Activated naive CD8-positive, alpha-beta T cell treated with anti-CD3 and anti-CD28 coated beads, Interleukin-2, amount 50 U/mL, for 24 hours (primary cell): ENCODE measurements around the gene KMT2C.
"Not testable (repeated sequence)": the region's sequence is repeated elsewhere in the genome, so short reads cannot be mapped to it uniquely, and the experiment has no call there.

ENCODE experiments used
- ATAC-seq: fragments of 150-1000 bp; cut with Tn5 transposase; one replicate; pipeline ENCODE4 v1.10.0; 2021
- DNase-seq: peaks from one replicate; pipeline ENCODE4 v3.0.0; 2021
- H3K27ac Mint-ChIP-seq: one replicate; pipeline ENCODE4 v1.8.0; 2021; ENCODE audit warnings: mild to moderate bottlenecking, mixed read lengths
- H3K27me3 Mint-ChIP-seq: one replicate; pipeline ENCODE4 v1.8.0; 2021; ENCODE audit warnings: mixed read lengths
- H3K36me3 Mint-ChIP-seq: one replicate; pipeline ENCODE4 v1.8.0; 2021; ENCODE audit warnings: low read depth, mixed read lengths
- H3K4me1 Mint-ChIP-seq: one replicate; pipeline ENCODE4 v1.8.0; 2021; ENCODE audit warnings: mixed read lengths
- H3K4me3 Mint-ChIP-seq: one replicate; pipeline ENCODE4 v1.8.0; 2021; ENCODE audit warnings: mild to moderate bottlenecking, moderate library complexity, mixed read lengths
- H3K9me3 Mint-ChIP-seq: one replicate; pipeline ENCODE4 v1.8.0; 2021; ENCODE audit warnings: mixed read lengths

KMT2C gene

DNA sequence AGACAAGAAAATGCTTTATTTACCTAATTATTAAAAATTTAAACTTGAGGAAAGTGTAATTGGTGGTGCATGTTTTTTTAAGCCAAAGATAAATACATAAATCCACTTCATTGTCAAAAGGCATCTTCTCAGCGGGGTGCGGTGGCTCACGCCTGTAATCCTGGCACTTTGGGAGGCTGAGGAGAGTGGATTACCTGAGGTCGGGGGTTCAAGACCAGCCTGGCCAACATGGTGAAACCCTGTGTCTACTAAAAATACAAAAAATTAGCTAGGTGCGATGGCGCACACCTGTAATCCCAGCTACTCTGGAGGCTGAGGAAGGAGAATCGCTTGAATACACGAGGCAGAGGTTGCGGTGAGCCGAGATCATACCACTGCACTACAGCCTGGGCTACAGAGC is 3.1 kb downstream of the KMT2C start:
- not testable (repeated sequence) for H3K9me3 Mint-ChIP-seq, ATAC-seq, H3K36me3 Mint-ChIP-seq, DNase-seq, H3K27me3 Mint-ChIP-seq, H3K27ac Mint-ChIP-seq
- H3K4me3 Mint-ChIP-seq = peak overlapping the region; percentile 94
- peaks cover 53% of the 10 kb centered on the region for H3K4me1 Mint-ChIP-seq

DNA sequence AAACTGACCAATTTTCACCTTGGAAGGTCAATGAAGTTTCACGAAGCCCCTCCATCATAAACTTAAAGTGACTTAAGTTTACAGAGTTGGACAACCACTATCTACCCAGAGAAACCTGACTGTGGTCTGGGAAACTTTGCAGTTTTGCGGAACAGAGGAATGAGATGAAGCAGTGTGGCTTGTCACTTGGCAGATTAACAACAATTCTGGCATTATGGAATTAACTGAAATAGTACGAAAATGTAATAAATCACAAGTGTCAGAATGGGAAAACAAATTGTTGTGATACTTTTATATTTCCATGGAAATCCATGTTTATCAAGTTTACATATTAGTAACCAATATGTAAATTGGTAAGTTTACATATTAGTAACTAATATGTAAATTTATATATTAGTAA is 4.9 kb downstream of the KMT2C start:
- no peak for ATAC-seq
- peaks cover 3% of the 10 kb centered on the region for H3K36me3 Mint-ChIP-seq

DNA sequence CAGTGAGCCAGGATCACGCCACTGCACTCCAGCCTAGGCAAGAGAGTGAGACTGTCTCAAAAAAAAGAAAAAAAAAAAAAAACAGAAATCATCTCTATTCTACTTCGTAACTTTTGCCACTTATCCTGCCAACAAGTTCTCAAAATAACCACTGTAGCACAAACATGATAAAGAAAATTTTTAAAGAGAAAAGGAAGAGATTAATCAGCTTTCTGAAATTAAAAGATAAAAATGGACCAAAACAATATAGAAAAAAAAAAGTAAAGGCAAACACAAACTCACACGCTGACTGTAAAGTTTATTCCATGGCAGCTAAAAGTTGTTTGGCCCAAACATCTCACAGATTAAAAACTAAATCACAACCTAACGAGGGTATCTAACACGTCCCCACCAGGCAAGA is 5.7 kb downstream of the KMT2C start:
- not testable (repeated sequence) for ATAC-seq, H3K36me3 Mint-ChIP-seq, H3K4me3 Mint-ChIP-seq, DNase-seq, H3K27ac Mint-ChIP-seq, H3K9me3 Mint-ChIP-seq, H3K27me3 Mint-ChIP-seq
- H3K4me1 Mint-ChIP-seq = peaks cover 66% of the 10 kb centered on the region

More for the DNA sequence above, 4.9 kb downstream of the KMT2C start:
- Mint-ChIP-seq H3K27ac (no peak overlapping the region), H3K4me3 (no peak overlapping the region), H3K27me3 (no peaks in the 10 kb centered on the region), H3K9me3 (no peaks in the 10 kb centered on the region), H3K4me1 (peaks cover 59% of the 10 kb centered on the region)
- no peak for DNase-seq

DNA sequence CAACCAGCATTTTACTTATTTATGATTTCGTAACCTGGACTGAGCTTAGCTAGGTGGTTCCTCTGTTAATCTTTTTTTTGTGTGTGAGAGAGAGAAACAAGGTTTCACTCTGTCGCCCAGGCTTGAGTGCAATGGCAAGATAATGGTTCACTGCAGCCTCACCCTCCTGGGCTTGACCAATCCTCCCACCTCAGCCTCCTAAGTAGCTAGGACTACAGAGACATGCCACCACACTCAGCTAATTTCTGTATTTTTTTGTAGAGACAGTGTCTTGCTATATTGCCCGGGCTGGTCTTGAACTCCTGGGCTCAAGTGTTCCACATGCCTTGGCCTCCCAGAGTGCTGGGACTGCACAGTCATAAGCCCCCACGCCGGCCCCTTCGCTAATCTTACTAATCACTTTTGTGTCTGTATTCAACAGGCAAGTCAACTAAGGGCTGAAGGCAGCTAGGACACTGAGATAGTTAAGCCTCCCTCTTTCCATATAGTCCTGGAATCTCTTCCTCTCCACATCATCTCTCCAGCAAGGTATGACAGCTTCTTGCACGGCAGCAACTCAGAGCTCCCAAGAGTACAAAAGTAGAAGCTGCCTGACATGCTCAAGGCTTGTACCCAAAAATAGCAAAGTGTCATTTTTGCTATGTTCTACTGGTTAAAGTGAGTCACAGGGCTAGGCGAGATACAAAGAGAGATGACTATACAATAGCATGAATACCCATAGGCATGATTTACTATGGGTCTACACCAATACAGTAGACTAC is 11.3 kb downstream of the KMT2C start:
- ATAC-seq (peak; percentile 98), DNase-seq (peak; percentile 18)
- H3K4me1 Mint-ChIP-seq = peaks cover 75% of the 10 kb centered on the region
- peak overlapping the region; percentile 59 for H3K27ac Mint-ChIP-seq
- H3K36me3 Mint-ChIP-seq = peaks cover 29% of the 10 kb centered on the region
- no peak overlapping the region for H3K4me3 Mint-ChIP-seq
- H3K9me3 Mint-ChIP-seq = peaks cover 18% of the 10 kb centered on the region
- H3K27me3 Mint-ChIP-seq = no peaks in the 10 kb centered on the region

DNA sequence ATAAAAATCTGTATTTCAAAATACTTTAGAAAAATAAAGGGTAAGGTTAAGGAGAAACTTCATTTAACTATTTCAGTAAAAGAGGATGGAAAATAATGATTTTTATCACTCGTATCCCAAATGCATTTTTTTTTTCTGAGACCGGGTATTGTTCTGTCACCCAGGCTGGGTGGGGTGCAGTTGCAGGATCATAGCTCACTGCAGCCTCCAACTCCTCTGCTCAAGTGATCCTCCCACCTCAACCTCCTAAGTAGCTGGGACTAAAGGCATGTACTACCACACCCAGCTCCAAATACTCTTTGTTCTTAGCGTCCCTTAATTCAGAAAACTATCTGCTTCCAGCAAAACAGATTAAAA is 11.8 kb downstream of the KMT2C start:
- Mint-ChIP-seq H3K4me3 (no peak overlapping the region), H3K27me3 (no peaks in the 10 kb centered on the region), H3K4me1 (peaks cover 75% of the 10 kb centered on the region), H3K9me3 (peaks cover 21% of the 10 kb centered on the region), H3K36me3 (peaks cover 31% of the 10 kb centered on the region), H3K27ac (no peak overlapping the region)
- ATAC-seq (no peak), DNase-seq (no peak)

DNA sequence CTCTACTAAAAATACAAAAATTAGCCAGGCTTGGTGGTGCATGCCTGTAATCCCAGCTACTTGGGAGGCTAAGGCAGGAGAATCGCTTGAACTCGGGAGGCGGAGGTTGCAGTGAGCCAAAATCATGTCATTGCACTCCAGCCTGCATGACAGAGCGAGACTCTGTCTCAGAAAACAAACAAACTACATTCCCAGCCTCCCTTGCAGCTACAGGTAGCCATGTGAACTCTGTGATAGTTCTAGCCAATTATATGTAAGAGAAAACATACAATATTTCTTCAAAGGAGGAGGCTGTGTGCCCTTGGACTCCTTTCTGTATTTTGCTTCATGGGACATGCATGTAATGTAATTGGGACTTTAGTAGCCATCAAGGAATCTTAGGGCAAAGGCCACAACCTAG is 12.6 kb downstream of the KMT2C start:
- Mint-ChIP-seq H3K9me3 (peaks cover 22% of the 10 kb centered on the region), H3K4me1 (peaks cover 76% of the 10 kb centered on the region), H3K36me3 (peaks cover 32% of the 10 kb centered on the region)
- H3K4me3 Mint-ChIP-seq, DNase-seq, H3K27me3 Mint-ChIP-seq, H3K27ac Mint-ChIP-seq, ATAC-seq: not testable (repeated sequence)

DNA sequence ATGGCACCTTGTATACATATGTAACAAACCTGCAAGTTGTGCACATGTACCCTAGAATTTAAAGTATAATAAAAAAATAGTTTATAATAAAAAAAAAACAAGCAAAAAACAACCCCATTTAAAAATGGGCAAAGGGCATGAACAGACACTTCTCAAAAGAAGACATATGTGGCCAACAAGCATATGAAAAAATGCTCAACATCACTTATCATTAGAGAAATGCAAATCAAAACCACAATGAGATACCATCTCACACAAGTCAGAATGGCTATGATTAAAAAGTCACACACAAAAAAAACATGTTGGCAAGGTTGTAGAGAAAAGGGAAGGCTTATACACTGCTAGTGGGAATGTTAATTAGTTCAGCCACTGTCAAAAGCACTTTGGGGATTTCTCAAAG is 14.9 kb downstream of the KMT2C start:
- not testable (repeated sequence) for H3K27ac Mint-ChIP-seq, ATAC-seq, H3K27me3 Mint-ChIP-seq, H3K4me3 Mint-ChIP-seq, DNase-seq
- Mint-ChIP-seq H3K4me1 (peaks cover 62% of the 10 kb centered on the region), H3K36me3 (peaks cover 33% of the 10 kb centered on the region), H3K9me3 (peaks cover 25% of the 10 kb centered on the region)

DNA sequence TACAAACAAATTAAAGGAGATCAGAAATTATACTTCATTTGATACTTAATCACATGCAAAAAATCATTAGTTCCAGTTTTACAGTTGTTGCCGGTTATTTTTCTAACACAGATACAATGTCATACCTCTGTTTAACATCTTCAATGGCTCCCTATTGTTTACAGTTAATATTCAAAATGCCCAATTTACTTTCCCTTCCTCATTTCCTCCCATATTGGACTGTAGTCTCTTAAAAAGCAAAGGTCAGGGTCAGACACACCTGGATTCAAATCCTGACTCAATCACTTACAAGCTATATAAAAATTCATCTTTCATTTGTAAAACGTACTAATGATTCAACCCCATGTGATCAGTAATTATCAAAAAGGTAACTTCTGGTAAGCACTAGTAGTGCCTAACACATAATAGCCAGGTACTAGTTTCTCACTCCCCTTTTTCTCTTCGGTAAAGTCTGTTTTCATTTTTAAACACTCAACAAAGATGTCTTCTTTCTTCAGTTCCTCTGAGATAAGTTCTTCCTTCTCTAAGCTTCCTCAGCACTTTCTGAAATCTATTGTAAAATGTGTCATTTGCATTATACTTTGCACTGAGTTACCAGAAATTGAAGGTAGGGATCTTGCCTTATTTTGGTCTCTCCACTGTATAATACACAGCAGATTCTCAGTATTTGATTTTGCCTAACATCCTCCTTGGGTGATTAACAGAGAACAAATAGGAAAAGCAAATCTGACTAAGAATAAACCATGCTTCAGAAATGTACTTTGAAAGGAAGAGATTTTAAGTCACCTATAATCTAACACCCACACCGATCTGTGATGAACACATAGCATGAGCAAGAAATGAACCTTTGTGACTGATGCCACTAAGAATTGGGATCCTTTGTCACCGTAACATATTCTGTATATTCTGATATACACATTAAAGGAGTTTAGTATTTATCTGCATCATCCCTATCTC is 16.1 kb downstream of the KMT2C start:
- DNase-seq = no peak
- ATAC-seq = peak; percentile 17
- peak overlapping the region; percentile 24 for H3K27ac Mint-ChIP-seq
- H3K27me3 Mint-ChIP-seq = no peaks in the 10 kb centered on the region
- peaks cover 34% of the 10 kb centered on the region for H3K36me3 Mint-ChIP-seq
- no peak overlapping the region for H3K4me3 Mint-ChIP-seq
- peaks cover 53% of the 10 kb centered on the region for H3K4me1 Mint-ChIP-seq
- H3K9me3 Mint-ChIP-seq = peaks cover 25% of the 10 kb centered on the region

DNA sequence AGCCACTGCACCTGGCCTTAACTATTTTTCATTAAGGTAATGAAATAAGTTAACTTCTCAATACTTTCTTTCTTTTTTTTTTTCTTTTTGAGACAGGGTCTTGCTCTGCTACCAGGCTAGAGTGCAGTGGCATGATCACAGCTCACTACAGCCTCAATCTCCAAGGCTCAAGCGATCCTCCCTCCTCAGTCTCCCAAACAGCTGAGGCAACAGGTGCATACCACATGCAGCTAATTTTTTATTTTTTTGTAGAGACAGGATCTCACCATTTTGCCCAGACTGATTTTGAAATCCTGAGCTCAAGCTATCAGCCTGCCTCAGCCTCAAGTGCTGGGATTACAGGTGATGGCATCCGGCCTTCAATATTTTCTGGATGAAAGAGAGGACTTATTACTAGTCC is 21.0 kb downstream of the KMT2C start:
- Mint-ChIP-seq H3K36me3 (peaks cover 8% of the 10 kb centered on the region), H3K4me3 (no peak overlapping the region), H3K27ac (no peak overlapping the region), H3K9me3 (peaks cover 9% of the 10 kb centered on the region), H3K4me1 (peaks cover 26% of the 10 kb centered on the region), H3K27me3 (no peaks in the 10 kb centered on the region)
- ATAC-seq = no peak
- DNase-seq = no peak

DNA sequence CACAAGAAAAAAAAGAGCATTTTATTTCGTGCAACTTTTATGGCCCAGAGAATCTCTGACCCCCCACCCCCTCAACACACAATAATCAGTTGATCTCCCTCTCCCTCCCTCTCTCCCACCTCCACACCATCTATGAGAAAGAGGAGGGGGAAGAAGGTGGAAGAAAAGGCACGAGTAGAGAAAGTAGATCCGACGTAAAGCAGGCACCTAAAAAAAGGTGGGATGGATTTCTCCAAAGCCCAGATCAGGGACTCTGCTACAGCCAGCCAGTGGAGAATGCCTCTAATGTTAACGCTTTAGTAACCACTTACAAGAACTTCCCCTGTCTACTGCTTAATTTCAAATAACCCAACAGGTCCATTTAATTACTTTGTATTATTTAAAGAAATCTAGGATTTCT is 24.4 kb downstream of the KMT2C start:
- peaks cover 8% of the 10 kb centered on the region for H3K4me1 Mint-ChIP-seq
- no peak for DNase-seq
- peaks cover 4% of the 10 kb centered on the region for H3K36me3 Mint-ChIP-seq
- H3K4me3 Mint-ChIP-seq = no peak overlapping the region
- no peak for ATAC-seq
- no peak overlapping the region for H3K27ac Mint-ChIP-seq
- H3K27me3 Mint-ChIP-seq = no peaks in the 10 kb centered on the region
- peaks cover 9% of the 10 kb centered on the region for H3K9me3 Mint-ChIP-seq

DNA sequence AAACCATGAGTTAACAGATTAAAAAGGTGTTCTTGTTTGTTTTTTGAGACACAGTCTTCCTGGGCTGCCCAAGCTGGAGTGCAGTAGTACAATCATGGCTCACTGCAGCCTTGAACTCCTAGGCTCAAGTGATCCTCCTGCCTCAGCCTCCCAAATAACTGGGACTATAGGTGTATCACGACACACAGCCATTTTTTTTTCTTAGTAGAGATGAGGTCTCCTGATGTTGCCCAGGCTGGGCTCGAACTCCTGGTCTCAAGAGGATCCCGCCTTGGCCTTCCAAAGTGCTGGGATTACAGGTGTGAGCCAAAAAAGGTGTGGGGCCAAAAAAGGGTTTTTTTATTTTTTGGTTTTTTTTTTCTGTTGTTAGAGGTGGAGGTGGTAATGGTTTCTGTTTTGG is 29.3 kb downstream of the KMT2C start:
- ATAC-seq (no peak), DNase-seq (no peak)
- H3K9me3 Mint-ChIP-seq = peaks cover 9% of the 10 kb centered on the region
- H3K4me1 Mint-ChIP-seq = no peaks in the 10 kb centered on the region
- no peaks in the 10 kb centered on the region for H3K27me3 Mint-ChIP-seq
- H3K36me3 Mint-ChIP-seq = peaks cover 4% of the 10 kb centered on the region
- H3K4me3 Mint-ChIP-seq = no peak overlapping the region
- H3K27ac Mint-ChIP-seq = no peak overlapping the region

DNA sequence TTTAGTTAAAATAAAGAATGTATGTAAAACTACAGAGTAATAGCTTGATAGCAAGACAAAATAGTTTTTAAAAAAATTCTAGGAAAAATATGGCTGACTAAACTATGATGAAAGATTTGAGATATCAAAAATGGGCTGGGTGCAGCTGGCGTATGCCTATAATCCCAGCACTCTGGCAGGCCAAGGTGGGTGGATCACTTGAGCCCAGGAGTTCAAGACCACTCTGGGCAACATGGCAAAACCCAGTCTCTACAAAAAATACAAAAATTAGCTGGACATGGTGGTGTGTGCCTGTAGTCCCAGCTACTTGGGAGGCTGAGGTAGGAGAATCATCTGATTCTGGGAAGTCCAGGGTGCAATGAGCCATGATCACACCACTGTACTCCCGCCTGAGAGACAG is 29.8 kb downstream of the KMT2C start:
- not testable (repeated sequence) for H3K27me3 Mint-ChIP-seq, H3K36me3 Mint-ChIP-seq, DNase-seq, H3K4me1 Mint-ChIP-seq, H3K27ac Mint-ChIP-seq, ATAC-seq, H3K4me3 Mint-ChIP-seq, H3K9me3 Mint-ChIP-seq

DNA sequence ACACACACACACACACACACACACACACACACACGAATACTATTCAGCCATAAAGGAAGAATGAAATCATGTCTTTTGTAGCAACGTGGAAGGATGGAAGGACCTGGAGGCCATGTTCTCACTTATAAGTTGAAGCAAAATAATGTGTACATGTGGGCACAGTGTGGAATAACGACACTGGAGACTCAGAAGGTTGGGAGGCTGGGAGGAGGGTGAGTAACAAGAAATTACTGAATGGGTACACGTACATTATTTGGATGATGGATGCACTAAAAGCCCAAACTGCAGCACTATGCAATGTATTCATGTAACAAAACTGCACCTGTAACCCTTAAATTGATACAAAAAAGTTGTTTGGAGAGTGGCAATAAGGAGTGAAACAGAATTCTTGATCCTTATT is 32.1 kb downstream of the KMT2C start:
- ATAC-seq (no peak), DNase-seq (no peak)
- H3K27me3 Mint-ChIP-seq = no peaks in the 10 kb centered on the region
- peaks cover 6% of the 10 kb centered on the region for H3K4me1 Mint-ChIP-seq
- H3K36me3 Mint-ChIP-seq = peaks cover 6% of the 10 kb centered on the region
- H3K9me3 Mint-ChIP-seq = peaks cover 9% of the 10 kb centered on the region
- H3K4me3 Mint-ChIP-seq = no peak overlapping the region
- no peak overlapping the region for H3K27ac Mint-ChIP-seq

DNA sequence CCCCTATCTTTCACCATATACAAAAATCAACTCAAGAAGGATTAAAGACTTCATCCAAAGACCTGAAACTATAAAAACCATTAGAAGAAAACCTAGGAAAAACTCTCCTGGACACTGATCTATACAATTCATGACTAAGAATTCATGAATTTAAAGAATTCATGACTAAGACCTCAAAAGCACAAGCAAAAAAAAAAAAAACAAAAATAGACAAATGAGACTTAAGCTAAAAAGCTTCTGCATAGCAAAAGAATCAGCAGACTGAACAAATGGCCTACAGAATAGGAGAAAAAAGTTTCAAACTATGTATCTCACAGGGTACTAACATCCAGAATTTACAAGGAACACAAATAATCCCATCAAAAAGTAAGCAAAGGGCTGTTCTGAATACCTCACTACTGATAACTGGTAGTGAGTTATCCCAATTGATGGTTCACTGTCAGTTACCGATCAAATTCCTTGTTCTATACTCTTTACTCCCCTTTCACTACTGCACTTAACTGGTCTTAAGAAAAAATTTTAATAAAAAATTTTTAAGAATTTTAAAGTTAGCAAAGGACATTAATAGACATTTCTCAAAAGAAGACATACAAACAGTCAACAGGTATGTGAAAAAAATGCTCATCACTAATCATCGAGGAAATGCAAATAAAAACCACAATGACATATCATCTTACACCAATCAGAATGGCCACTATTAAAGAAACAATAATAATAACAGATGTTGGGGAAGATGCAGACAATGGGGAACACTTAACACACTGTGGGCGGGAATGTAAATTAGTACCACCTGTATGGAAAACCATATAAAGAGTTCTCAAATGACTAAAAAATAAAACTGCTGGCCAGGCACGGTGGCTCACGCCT is 33.2 kb downstream of the KMT2C start:
- Mint-ChIP-seq H3K9me3 (peaks cover 9% of the 10 kb centered on the region), H3K27me3 (no peaks in the 10 kb centered on the region), H3K4me1 (peaks cover 11% of the 10 kb centered on the region), H3K27ac (no peak overlapping the region), H3K4me3 (no peak overlapping the region), H3K36me3 (peaks cover 12% of the 10 kb centered on the region)
- DNase-seq = no peak
- ATAC-seq = no peak
